Endodermal cell (in vitro differentiated cells): Measurements from ENCODE around the gene GABRA4. TPM values are rescaled to one million over a fixed set of nuclear protein-coding genes. Genes with fewer than 3 reads are reported as not detected.

Experiments used
- DNase-seq: peaks from one replicate; pipeline ENCODE4 v3.0.0-alpha.2; 2017
- H3K27ac ChIP-seq: 2 replicates; pipeline ENCODE4 v1.5.1; 2013; ENCODE audit warnings: mild to moderate bottlenecking, low read depth, low read length, moderate library complexity
- H3K27me3 ChIP-seq: 2 replicates; pipeline ENCODE4 v1.6.1; 2013; ENCODE audit warnings: mild to moderate bottlenecking, low read length, moderate library complexity; ENCODE audit not compliant: insufficient read depth, control insufficient read depth, poor library complexity, severe bottlenecking
- H3K36me3 ChIP-seq: 2 replicates; pipeline ENCODE4 v1.7.0; 2013; ENCODE audit warnings: mild to moderate bottlenecking, low read length, moderate library complexity; ENCODE audit not compliant: control insufficient read depth, insufficient read depth
- H3K4me1 ChIP-seq: one replicate; pipeline ENCODE4 v1.7.0; 2013; ENCODE audit warnings: low read length; ENCODE audit not compliant: control insufficient read depth, insufficient read depth
- H3K4me3 ChIP-seq: 2 replicates; pipeline ENCODE4 v1.5.1; 2013; ENCODE audit warnings: mild to moderate bottlenecking, low read length, moderate library complexity
- H3K9ac ChIP-seq: 2 replicates; pipeline ENCODE4 v1.6.1; 2013; ENCODE audit warnings: mild to moderate bottlenecking, low read length, moderate library complexity; ENCODE audit not compliant: poor library complexity, severe bottlenecking; ENCODE audit errors: extremely low read depth
- H3K9me3 ChIP-seq: 2 replicates; pipeline ENCODE4 v1.6.1; 2013; ENCODE audit warnings: mild to moderate bottlenecking, low read length, moderate library complexity; ENCODE audit not compliant: control insufficient read depth
- H3K27ac Mint-ChIP-seq: 2 replicates; pipeline ENCODE4 v1.8.0; 2020; ENCODE audit warnings: mixed read lengths
- H3K27me3 Mint-ChIP-seq: 2 replicates; pipeline ENCODE4 v1.8.0; 2021; ENCODE audit warnings: mild to moderate bottlenecking, mixed read lengths; ENCODE audit not compliant: insufficient read depth
- H3K36me3 Mint-ChIP-seq: 2 replicates; pipeline ENCODE4 v1.8.0; 2020; ENCODE audit warnings: low read depth, mixed read lengths
- H3K4me1 Mint-ChIP-seq: 2 replicates; pipeline ENCODE4 v1.8.0; 2020; ENCODE audit warnings: mixed read lengths
- H3K4me3 Mint-ChIP-seq: 2 replicates; pipeline ENCODE4 v1.8.0; 2020; ENCODE audit warnings: mild to moderate bottlenecking, moderate library complexity, mixed read lengths
- H3K9me3 Mint-ChIP-seq: 2 replicates; pipeline ENCODE4 v1.8.0; 2020; ENCODE audit warnings: mild to moderate bottlenecking, mixed read lengths
- WGBS, 2 experiments: methylation state at CpG; one replicate each; pipeline versions ENCODE4 v1.1.5 to v1.1.7; 2013; ENCODE audit warnings: missing lambda C conversion rate in 2 of 2, mixed read lengths in 1 of 2; ENCODE audit not compliant: insufficient coverage in 1 of 2, insufficient read length in 1 of 2; 5-methylcytosine and 5-hydroxymethylcytosine counted together
- total RNA-seq, 2 donors: library from RNA; stranded (reverse); fragmentation: NEBNext Ultra II Directional in 1 of 2; extraction: Animal tissue kit (Norgen Biotek cat#: 25700) in 1 of 2; gene quantifications; 2 replicates in 1 of 2; 3 replicates in 1 of 2; pipeline ENCODE4 v1.2.1, GENCODE V29; 2021
- TF ChIP-seq, protein P1 (sequence below): fragments of 200-600 bp; sonication (generic); conservative IDR thresholded peaks from 2 replicates; pipeline ENCODE4 v1.5.0; 2021; ENCODE audit warnings: antibody characterized with exemption, mild to moderate bottlenecking

GABRA4 gene
- total RNA-seq, 2 donors from 2014 or later: 0.37 TPM; not detected in 1

DNA sequence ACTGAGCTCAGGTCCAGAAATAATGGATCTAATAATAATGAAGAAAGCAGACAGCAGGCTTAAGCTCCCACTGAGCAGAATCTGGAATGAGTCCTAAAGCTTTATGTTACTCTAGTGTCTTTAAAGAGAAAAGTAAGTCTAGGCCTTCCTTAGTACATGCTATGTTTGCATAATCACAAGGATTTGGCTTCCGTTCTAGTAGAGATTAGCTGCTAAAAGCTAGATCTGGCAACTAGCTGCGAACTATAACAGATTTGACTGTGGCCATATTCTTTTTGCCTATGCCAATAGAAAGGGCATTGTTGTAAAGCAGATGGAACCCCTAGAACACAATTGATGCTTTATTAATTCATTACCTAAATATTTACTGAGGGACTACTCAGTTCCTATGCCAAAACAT lies 103.3 kb downstream of the GABRA4 start:
- Histone ChIP-seq H3K4me1 (no peaks in the 10 kb centered on the region), H3K36me3 (no peaks in the 10 kb centered on the region), H3K27me3 (no peaks in the 10 kb centered on the region), H3K4me3 (no peak overlapping the region), H3K9ac (no peak overlapping the region), H3K9me3 (no peaks in the 10 kb centered on the region), H3K27ac (no peak overlapping the region)
- no peaks in the 10 kb centered on the region for H3K4me1 Mint-ChIP-seq
- no peaks in the 10 kb centered on the region for H3K36me3 Mint-ChIP-seq
- 88 to 89% methylated on average over 2 of the region's 2 CpGs for WGBS, 2 experiments
- peaks cover 3% of the 10 kb centered on the region for H3K27me3 Mint-ChIP-seq
- no peak overlapping the region for H3K4me3 Mint-ChIP-seq
- no peak for DNase-seq
- TF ChIP-seq, protein P1, sequence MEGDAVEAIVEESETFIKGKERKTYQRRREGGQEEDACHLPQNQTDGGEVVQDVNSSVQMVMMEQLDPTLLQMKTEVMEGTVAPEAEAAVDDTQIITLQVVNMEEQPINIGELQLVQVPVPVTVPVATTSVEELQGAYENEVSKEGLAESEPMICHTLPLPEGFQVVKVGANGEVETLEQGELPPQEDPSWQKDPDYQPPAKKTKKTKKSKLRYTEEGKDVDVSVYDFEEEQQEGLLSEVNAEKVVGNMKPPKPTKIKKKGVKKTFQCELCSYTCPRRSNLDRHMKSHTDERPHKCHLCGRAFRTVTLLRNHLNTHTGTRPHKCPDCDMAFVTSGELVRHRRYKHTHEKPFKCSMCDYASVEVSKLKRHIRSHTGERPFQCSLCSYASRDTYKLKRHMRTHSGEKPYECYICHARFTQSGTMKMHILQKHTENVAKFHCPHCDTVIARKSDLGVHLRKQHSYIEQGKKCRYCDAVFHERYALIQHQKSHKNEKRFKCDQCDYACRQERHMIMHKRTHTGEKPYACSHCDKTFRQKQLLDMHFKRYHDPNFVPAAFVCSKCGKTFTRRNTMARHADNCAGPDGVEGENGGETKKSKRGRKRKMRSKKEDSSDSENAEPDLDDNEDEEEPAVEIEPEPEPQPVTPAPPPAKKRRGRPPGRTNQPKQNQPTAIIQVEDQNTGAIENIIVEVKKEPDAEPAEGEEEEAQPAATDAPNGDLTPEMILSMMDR: no peak
- no peak overlapping the region for H3K27ac Mint-ChIP-seq
- H3K9me3 Mint-ChIP-seq: no peaks in the 10 kb centered on the region

DNA sequence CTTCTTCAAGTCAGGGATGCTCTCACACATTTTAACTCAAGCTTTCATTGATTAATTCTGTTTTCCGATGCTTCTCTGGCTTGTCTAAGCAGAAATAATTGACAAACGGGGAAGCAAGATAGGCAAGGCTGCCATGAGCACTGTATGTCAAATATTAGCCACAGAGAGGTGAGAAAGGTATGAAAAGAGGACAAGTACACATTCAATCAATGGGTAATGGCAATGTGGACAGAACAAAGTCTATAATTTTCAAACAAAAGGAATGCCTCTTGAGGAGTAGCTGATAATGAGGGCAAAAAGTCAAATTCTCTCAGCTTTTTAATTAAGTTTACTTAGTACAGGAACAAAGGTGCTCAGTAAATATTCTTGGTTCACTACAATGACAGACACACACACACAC lies 104.0 kb downstream of the GABRA4 start:
- DNase-seq: no peak
- H3K27ac ChIP-seq: no peak overlapping the region
- no peaks in the 10 kb centered on the region for H3K27me3 ChIP-seq
- Mint-ChIP-seq H3K9me3 (no peaks in the 10 kb centered on the region), H3K27me3 (peaks cover 3% of the 10 kb centered on the region), H3K4me3 (no peak overlapping the region), H3K4me1 (no peaks in the 10 kb centered on the region), H3K36me3 (no peaks in the 10 kb centered on the region), H3K27ac (no peak overlapping the region)
- no peaks in the 10 kb centered on the region for H3K4me1 ChIP-seq
- no peaks in the 10 kb centered on the region for H3K9me3 ChIP-seq
- H3K4me3 ChIP-seq: no peak overlapping the region
- TF ChIP-seq, protein P1: no peak
- H3K36me3 ChIP-seq: no peaks in the 10 kb centered on the region
- H3K9ac ChIP-seq: no peak overlapping the region
- WGBS, 2 experiments: 87 to 100% methylated on average over 2 of the region's 2 CpGs

DNA sequence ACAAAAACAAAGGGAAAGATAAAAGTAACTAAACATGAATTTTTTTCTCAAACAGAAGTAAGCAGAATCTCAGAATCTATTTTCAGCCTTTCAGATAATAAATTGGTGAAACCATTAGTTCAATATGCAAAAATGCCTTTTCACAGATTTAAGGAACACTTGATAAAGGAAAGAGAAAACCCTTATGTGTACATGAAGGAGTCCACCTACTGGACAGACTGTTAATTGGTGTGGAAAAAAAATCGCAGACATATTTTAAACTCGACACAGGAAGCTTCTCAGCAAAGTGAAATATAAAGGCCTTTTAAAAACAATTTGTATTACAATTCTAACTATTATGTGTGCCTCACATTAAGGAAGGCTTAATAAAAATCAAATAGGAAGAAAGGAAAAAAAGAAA lies 106.7 kb downstream of the GABRA4 start:
- 100% methylated on average over 2 of the region's 2 CpGs; no CpG with 5 or more reads in 1 of the 2 experiments for WGBS, 2 experiments
- Histone ChIP-seq H3K9ac (no peak overlapping the region), H3K27ac (no peak overlapping the region), H3K9me3 (no peaks in the 10 kb centered on the region), H3K4me1 (no peaks in the 10 kb centered on the region), H3K36me3 (no peaks in the 10 kb centered on the region), H3K4me3 (no peak overlapping the region), H3K27me3 (no peaks in the 10 kb centered on the region)
- H3K27ac Mint-ChIP-seq: no peak overlapping the region
- H3K9me3 Mint-ChIP-seq: no peaks in the 10 kb centered on the region
- no peak for DNase-seq
- no peaks in the 10 kb centered on the region for H3K4me1 Mint-ChIP-seq
- no peak overlapping the region for H3K4me3 Mint-ChIP-seq
- H3K27me3 Mint-ChIP-seq: peaks cover 3% of the 10 kb centered on the region
- TF ChIP-seq, protein P1: peak; percentile 41
- H3K36me3 Mint-ChIP-seq: no peaks in the 10 kb centered on the region
